Measurements from ENCODE around the gene COL9A1. TPM values are rescaled to one million over a fixed set of nuclear protein-coding genes. Genes with fewer than 3 reads are reported as not detected.

COL9A1 gene
- total RNA-seq, 2 donors from 2014 or later: 0.33 to 18.7 TPM

GRCh38 chr6:70277470-70277869, 25.4 kb downstream of the COL9A1 start:
- Histone ChIP-seq H3K27ac (no peak overlapping the region), H3K27me3 (no peaks in the 10 kb centered on the region), H3K4me1 (peaks cover 0 to 7% of the 10 kb centered on the region in 2 donors), H3K4me3 (no peak overlapping the region), H3K36me3 (no peaks in the 10 kb centered on the region), H3K9me3 (no peaks in the 10 kb centered on the region)
- no peak for TF ChIP-seq CTCF (IDR thresholded peaks at IDR 0.05)
- DNase-seq (ENCODE audit: low spot score): no peak

GRCh38 chr6:70274338-70274737, 28.5 kb downstream of the COL9A1 start:
- H3K4me3 ChIP-seq: no peak overlapping the region
- no peak for TF ChIP-seq CTCF (IDR thresholded peaks at IDR 0.05)
- H3K4me1 ChIP-seq: no peaks in the 10 kb centered on the region
- H3K27ac ChIP-seq: no peak overlapping the region
- no peaks in the 10 kb centered on the region for H3K27me3 ChIP-seq
- no peaks in the 10 kb centered on the region for H3K36me3 ChIP-seq
- H3K9me3 ChIP-seq: no peaks in the 10 kb centered on the region
- DNase-seq (ENCODE audit: low spot score): no peak

GRCh38 chr6:70272071-70272470, 30.8 kb downstream of the COL9A1 start:
- no peak overlapping the region for H3K4me3 ChIP-seq
- no peak for DNase-seq (ENCODE audit: low spot score)
- no peaks in the 10 kb centered on the region for H3K9me3 ChIP-seq
- H3K27me3 ChIP-seq: no peaks in the 10 kb centered on the region
- no peaks in the 10 kb centered on the region for H3K4me1 ChIP-seq
- H3K27ac ChIP-seq: no peak overlapping the region
- no peaks in the 10 kb centered on the region for H3K36me3 ChIP-seq
- TF ChIP-seq CTCF (IDR thresholded peaks at IDR 0.05): no peak

GRCh38 chr6:70270287-70271005, 32.4 kb downstream of the COL9A1 start:
- TF ChIP-seq CTCF (IDR thresholded peaks at IDR 0.05): no peak
- Histone ChIP-seq H3K27ac (no peak overlapping the region), H3K4me3 (no peak overlapping the region), H3K9me3 (no peaks in the 10 kb centered on the region), H3K27me3 (no peaks in the 10 kb centered on the region), H3K4me1 (no peaks in the 10 kb centered on the region), H3K36me3 (no peaks in the 10 kb centered on the region)
- no peak for DNase-seq (ENCODE audit: low spot score)

- H3K4me1 ChIP-seq: no peaks in the 10 kb centered on the region
Observed at GRCh38 chr6:70266142-70266541, 36.7 kb downstream of the COL9A1 start.

More at GRCh38 chr6:70266142-70266541, 36.7 kb downstream of the COL9A1 start:
- TF ChIP-seq CTCF (IDR thresholded peaks at IDR 0.05): no peak
- H3K9me3 ChIP-seq: no peaks in the 10 kb centered on the region
- DNase-seq (ENCODE audit: low spot score): no peak
- H3K27me3 ChIP-seq: no peaks in the 10 kb centered on the region
- H3K27ac ChIP-seq: no peak overlapping the region
- H3K4me3 ChIP-seq: no peak overlapping the region
- no peaks in the 10 kb centered on the region for H3K36me3 ChIP-seq

All from right atrium auricular region (tissue), 2 donors.